SK-MEL-5 (cell line): ENCODE results near the gene DCST1. TPM values are rescaled to one million over a fixed set of nuclear protein-coding genes. Genes with fewer than 3 reads are reported as not detected.

ENCODE experiments used
- DNase-seq: peaks from one replicate; pipeline ENCODE4 v3.0.0-alpha.2; 2016; ENCODE audit warnings: low read depth, low spot score
- in situ Hi-C: cut with HindIII; loops from 2 replicates; pipeline ENCODE4 v1.10.0; 2016; ENCODE audit warnings: low sequenced_read_pairs, high pct_unique_total_duplicates, low pct_unique_long_range_greater_than_20kb
- total RNA-seq: library from RNA; depleted of rRNA; stranded (reverse); fragments of >200 nt; shearing (Covaris generic); gene quantifications from 2 replicates; pipeline ENCODE4 v1.2.3, GENCODE V29; 2014

The DCST1 gene
- total RNA-seq, 1 experiment from 2014 or later, result not detected

DNA sequence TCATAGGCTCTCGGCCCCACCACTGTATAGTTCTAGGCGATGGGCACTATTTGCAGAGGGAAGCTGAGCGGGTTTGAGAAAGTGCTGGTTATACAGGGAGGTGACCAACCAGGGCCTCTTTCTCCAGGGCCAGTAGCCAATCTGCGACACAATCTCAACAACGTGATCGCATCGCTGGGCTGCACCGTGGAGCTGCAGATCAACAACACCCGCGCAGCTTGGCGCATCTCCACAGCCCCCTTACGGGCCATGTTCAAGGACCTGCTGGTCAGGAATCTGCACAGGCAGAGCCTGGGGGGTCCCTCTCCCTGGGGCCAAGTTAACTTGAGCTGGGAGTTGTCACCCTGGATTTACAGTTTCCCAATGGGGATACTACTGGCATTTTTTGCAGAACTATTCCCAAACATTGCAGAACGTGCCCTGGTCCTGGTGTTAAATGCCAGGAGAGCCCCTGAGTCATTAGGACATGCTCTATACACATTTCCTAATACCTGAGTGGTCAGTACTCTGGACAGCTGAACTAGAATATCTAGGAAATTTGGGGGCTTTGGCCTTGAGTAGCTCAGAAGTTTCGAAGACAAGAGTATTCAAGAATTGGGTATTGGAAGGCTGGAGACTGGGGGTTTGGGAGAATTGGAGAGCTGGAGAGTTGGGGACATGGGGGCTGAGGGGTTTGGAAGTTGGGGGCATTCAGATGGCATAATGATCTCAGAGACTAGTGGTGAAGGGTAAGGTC is 6.9 kb downstream of the DCST1 start:
- in situ Hi-C loops, result no loop called here
- no peak for DNase-seq

GRCh38 chr1:155042789-155043188 is 9.2 kb downstream of the DCST1 start:
- in situ Hi-C loops, result no loop called here

GRCh38 chr1:155043301-155043702 is 9.7 kb downstream of the DCST1 start:
- in situ Hi-C loops, result no loop called here
- DNase-seq, result no peak

More at GRCh38 chr1:155042789-155043188, 9.2 kb downstream of the DCST1 start:
- DNase-seq, result no peak

DNA sequence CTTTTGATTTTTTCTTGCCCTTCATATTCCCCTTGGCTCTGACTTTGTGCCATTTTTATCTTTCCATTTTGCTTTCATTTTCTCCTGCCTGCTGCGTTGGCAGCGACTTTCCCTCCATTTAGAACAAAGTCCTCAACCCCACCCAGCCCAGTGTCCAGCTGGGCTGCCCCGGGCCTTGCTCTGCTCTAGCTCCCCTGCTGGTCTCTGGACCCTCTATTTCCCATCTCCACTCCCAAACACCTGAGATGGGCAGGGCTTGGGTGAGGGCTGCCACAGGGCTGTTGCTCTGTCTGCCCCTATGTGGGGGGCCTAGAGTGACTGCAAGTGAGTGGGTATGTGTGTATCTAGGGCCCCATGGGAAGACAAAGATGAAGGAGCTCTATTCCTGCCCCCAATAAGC is 10.2 kb downstream of the DCST1 start:
- no peak for DNase-seq
- in situ Hi-C loops, result no loop called here

DNA sequence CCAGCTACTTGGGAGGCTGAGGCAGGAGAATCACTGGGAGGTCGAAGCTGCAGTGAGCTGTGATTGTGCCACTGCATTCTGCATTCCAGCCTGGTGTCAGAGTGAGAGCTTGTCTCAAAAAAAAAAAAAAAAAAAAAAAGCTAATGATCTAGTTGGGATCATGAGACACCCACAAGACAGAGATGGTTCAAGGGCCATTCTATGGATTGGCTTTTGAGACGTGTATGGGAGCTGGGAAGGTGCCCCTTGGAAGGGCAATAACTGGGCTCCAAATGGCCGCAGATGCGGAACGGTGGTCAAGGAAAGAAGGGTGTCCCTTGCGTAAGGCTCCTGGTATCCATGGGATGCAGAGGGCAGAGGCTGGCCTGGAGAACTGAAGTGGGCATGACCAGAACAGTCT is 10.7 kb downstream of the DCST1 start:
- DNase-seq, result peak; percentile 37
- in situ Hi-C loops, result no loop called here

DNA sequence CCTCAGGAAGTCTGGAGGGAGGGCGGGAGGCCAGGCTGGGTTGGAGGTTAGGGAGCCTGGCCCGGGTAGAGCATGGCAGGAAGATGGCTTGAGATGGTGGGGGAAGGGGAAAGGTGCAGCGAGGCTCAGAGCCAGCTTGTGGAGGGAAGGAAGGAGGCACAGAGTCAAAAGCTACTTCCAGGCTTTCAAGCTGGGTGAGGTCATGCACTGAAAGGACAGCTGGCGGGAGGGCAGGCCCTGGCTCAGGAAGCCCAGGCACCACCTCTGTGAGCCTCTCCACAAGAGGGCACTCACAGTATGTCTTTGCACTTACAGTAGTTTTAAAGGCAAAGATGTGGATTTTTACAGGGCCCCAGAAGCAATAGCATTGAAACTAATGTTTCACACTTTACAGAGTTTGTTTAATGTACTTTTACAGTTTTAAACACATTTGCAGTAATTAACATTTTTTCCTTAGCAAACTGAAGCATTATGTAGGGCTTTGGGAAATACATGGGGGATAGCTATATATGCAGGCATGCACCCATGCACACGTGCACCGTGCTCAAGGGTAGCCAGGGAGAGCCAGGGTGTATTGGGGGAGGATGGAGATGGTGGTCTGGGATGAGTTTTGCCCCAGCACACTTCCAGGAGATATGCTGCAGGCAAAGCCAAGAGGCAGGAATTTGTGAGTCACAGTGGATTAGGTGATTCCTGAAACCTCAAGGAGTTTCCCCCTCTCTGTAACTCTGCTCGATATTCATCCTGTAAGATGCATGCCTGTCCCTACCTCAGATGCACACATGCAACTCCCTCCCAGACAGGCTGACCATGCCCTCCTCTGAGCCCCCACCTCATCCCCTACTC is 11.4 kb downstream of the DCST1 start:
- DNase-seq, result peak; percentile 93
- in situ Hi-C loops, result no loop called here

GRCh38 chr1:155048449-155049334 is 15.1 kb downstream of the DCST1 start:
- in situ Hi-C loops, result no loop called here
- DNase-seq, result no peak

DNA sequence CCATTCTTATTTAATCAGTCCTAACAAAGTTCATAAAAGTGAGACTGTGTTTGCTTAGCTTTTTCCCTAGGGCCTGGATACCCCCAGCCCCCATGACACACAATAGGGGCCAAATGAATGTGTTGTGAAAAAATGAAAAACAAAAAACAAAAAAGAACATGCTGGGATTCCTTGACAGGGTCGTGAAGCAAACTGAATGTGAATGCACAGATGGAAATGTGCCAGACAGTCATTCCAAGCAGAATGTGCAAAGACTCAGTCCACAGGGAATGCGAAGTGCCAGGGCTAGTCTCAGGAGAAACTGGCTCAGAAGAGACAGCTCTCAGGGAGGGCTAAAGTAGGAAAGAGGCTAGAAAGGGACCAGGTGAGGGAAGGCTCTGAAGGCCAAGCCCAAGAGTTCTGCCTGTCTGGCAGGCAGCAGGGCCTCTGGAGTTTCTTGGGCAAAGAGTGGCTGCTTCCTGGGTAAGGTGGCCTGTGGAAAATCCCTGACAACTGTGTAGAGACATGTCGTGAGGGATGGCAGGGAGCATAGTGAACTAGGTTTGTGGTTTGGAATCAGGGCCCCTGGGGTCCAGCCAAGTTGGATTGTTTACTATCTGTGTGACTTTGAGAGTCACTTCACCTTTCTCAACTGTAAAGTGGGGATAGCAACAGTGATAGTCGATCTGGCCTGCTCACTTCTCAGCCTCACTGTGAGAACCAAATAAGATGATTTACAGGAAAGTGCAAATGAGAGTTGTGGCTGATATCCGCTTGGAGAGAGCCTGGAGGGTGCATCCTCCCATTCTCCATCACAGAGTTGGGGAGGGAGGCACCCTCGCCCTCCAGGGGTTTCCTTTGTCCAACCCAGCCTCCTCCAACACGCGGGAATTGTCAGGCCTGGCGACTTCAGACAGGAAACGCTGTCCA is 16.3 kb downstream of the DCST1 start:
- no peak for DNase-seq
- in situ Hi-C loops, result no loop called here

DNA sequence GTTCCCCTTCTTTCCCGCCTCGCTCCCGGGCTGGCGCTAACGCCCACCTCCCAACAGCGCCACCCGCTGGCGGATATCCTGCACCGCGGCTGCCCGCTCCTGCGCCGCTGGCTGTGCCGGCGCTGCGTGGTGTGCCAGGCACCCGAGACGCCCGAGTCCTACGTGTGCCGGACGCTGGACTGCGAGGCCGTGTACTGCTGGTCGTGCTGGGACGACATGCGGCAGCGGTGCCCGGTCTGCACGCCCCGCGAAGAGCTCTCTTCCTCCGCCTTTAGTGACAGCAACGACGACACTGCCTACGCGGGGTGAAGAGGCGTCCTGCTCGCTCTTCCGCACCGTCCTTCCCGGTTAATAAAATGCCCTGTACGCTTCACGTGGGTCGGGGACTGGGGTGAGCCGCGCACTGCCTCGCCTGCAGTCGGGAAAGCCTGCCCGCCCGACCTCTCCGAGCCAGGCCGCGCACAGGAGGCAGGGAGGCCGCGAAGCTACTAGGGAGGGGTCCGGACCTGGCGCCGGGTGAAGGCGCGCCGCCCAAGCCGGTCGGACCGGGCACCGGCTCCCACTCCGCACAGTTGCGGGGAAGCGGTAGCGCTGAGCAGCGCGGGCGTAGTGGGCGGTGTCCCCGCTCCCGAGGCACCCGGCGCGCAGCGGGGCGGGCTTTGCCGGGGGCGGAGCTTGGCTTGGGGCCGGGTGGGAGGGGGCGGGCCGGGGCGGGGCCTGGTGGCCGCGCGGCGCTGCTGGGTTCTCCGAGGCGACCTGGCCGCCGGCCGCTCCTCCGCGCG is 17.1 kb downstream of the DCST1 start, which contains the start of gene ADAM15:
Gene ADAM15, plus strand, starts transcription at position 757 of the 782 bp plus-strand sequence. CDS start 71 bp downstream, outside the sequence.
- DNase-seq, result peak; percentile 90
- in situ Hi-C loops, result no loop called here

DNA sequence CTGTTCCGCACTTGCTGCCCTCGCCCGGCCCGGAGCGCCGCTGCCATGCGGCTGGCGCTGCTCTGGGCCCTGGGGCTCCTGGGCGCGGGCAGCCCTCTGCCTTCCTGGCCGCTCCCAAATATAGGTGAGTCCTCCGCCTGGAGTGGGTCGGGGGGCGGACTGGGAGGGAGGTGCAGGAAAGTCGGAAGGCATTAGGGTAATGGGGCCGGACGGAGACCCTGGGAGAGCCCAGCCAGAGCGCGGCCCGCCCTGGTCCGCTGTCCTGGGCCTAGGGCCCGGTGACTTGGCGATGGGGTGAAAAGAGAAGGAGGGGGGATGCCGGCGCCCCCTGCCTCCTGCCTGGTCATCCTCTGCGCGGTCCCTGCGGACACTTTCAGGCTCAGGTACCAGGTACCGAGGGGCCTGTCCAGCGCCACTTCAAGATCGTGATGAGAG is 17.7 kb downstream of the DCST1 start:
- in situ Hi-C loops, result no loop called here
- DNase-seq, result no peak

- peak; percentile 32 for DNase-seq
- in situ Hi-C loops, result no loop called here
These were observed 18.3 kb downstream of the DCST1 start for GRCh38 chr1:155051777-155052398.

DNA sequence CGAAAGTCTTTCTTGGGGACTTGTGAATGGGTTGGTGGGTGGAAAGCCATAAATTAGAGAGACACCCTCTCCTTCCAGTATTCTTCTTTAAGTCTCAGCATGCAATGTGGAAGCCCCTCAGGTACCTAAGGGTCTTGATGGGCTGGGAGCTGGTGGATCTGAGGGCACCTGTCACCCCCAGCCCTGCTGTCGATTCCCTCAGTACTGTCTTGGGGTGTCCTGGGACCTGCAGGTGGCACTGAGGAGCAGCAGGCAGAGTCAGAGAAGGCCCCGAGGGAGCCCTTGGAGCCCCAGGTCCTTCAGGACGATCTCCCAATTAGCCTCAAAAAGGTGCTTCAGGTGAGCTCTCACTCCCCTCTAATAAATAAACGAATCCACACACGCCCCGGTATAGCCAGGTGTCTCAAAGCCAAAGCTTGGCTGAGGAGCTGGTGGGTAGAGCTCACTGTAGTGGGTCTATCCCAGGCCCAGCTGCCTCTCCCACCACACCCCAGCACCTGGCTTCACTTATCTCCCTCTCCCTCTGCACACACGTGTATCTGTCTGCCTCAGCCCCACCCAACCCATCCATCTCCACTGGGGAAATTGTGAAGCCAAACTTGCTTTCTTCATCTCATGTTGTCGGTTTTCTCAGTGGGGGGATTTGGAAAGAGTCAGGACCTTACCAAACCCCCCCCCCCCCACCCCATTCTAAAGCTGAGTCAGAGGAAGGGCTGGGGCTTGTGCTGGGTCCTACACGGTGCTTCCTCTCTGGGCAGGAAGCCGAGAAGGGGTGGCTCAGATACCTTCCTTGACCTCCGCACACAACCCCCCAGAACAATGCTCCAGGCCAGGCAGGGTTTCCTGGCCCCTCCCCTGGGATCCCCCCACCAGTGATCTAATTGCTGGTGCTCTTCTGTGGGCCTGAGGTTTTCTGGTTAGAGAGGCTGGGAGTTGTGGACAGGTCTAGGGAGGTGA is 19.1 kb downstream of the DCST1 start:
- no peak for DNase-seq

GRCh38 chr1:155053531-155054105 is 20.0 kb downstream of the DCST1 start:
- DNase-seq, result no peak
- in situ Hi-C loops, result no loop called here

More for the DNA sequence above, 19.1 kb downstream of the DCST1 start:
- in situ Hi-C loops, result no loop called here

- no peak for DNase-seq
- in situ Hi-C loops, result no loop called here
These were observed 23.5 kb downstream of the DCST1 start for GRCh38 chr1:155057104-155057503.
